ENCODE measurements around the gene FOSL2.

The FOSL2 gene

GRCh38 chr2:28412625-28413151 is 20.0 kb downstream of the FOSL2 start:
- no peak for DNase-seq (ENCODE audit: low read depth)

GRCh38 chr2:28413152-28413898 is 20.7 kb downstream of the FOSL2 start:
- no peak for DNase-seq (ENCODE audit: low read depth)

- DNase-seq (ENCODE audit: low read depth): no peak
Observed at GRCh38 chr2:28413899-28414295, 21.2 kb downstream of the FOSL2 start.

- no peak for DNase-seq (ENCODE audit: low read depth)
Observed at GRCh38 chr2:28414583-28414982, 21.9 kb downstream of the FOSL2 start.

GRCh38 chr2:28415010-28415409 is 22.4 kb downstream of the FOSL2 start:
- DNase-seq (ENCODE audit: low read depth): no peak

- no peak for DNase-seq (ENCODE audit: low read depth)
Observed at GRCh38 chr2:28415715-28416114, 23.1 kb downstream of the FOSL2 start.

GRCh38 chr2:28419003-28419402 is 26.3 kb downstream of the FOSL2 start:
- DNase-seq (ENCODE audit: low read depth): no peak

- no peak for DNase-seq (ENCODE audit: low read depth)
Observed at GRCh38 chr2:28419443-28420270, 27.0 kb downstream of the FOSL2 start.

GRCh38 chr2:28420722-28421121 is 28.1 kb downstream of the FOSL2 start:
- DNase-seq (ENCODE audit: low read depth): no peak

GRCh38 chr2:28422908-28423741 is 30.5 kb downstream of the FOSL2 start:
- DNase-seq (ENCODE audit: low read depth): no peak

GRCh38 chr2:28423856-28424605 is 31.4 kb downstream of the FOSL2 start:
- DNase-seq (ENCODE audit: low read depth): no peak

GRCh38 chr2:28424799-28425463 is 32.3 kb downstream of the FOSL2 start:
- no peak for DNase-seq (ENCODE audit: low read depth)

- no peak for DNase-seq (ENCODE audit: low read depth)
Observed at GRCh38 chr2:28425464-28425835, 32.8 kb downstream of the FOSL2 start.

GRCh38 chr2:28427741-28428415 is 35.2 kb downstream of the FOSL2 start:
- DNase-seq (ENCODE audit: low read depth): no peak

GRCh38 chr2:28428486-28428885 is 35.8 kb downstream of the FOSL2 start:
- DNase-seq (ENCODE audit: low read depth): no peak

GRCh38 chr2:28429636-28430376 is 37.1 kb downstream of the FOSL2 start:
- DNase-seq (ENCODE audit: low read depth): no peak

- DNase-seq (ENCODE audit: low read depth): no peak
Observed at GRCh38 chr2:28430377-28430765, 37.7 kb downstream of the FOSL2 start.

GRCh38 chr2:28430788-28431418 is 38.2 kb downstream of the FOSL2 start:
- no peak for DNase-seq (ENCODE audit: low read depth)

GRCh38 chr2:28431741-28432140 is 39.1 kb downstream of the FOSL2 start:
- no peak for DNase-seq (ENCODE audit: low read depth)
